ENCODE measurements around the gene SCAND1.
"Not testable (repeated sequence)": the region's sequence is repeated elsewhere in the genome, so short reads cannot be mapped to it uniquely, and the experiment has no call there.

SCAND1 gene

GRCh38 chr20:35956616-35957015 lies 2.3 kb upstream of the SCAND1 start:
- DNase-seq, result no peak

GRCh38 chr20:35954907-35955251 lies 577 bp upstream of the SCAND1 start:
- peak; percentile 31 for DNase-seq

GRCh38 chr20:35953387-35954199 lies 709 bp downstream of the SCAND1 start:
- DNase-seq, result peak; percentile 38

- no peak for DNase-seq
Measured at GRCh38 chr20:35952480-35953386, 1.6 kb downstream of the SCAND1 start.

GRCh38 chr20:35952080-35952479 lies 2.2 kb downstream of the SCAND1 start:
- not testable (repeated sequence) for DNase-seq

GRCh38 chr20:35950093-35950492 lies 4.2 kb downstream of the SCAND1 start:
- DNase-seq, result no peak

- DNase-seq, result no peak
Measured at GRCh38 chr20:35947907-35948306, 6.4 kb downstream of the SCAND1 start.

GRCh38 chr20:35947489-35947888 lies 6.8 kb downstream of the SCAND1 start:
- peak; percentile 77 for DNase-seq

GRCh38 chr20:35942243-35942642 lies 12.1 kb downstream of the SCAND1 start:
- no peak for DNase-seq

GRCh38 chr20:35941620-35942019 lies 12.7 kb downstream of the SCAND1 start:
- no peak for DNase-seq

GRCh38 chr20:35939264-35939663 lies 15.0 kb downstream of the SCAND1 start:
- DNase-seq, result no peak

- DNase-seq, result no peak
Measured at GRCh38 chr20:35934050-35934449, 20.3 kb downstream of the SCAND1 start.

GRCh38 chr20:35929301-35929700 lies 25.0 kb downstream of the SCAND1 start:
- DNase-seq, result no peak

GRCh38 chr20:35920523-35920922 lies 33.8 kb downstream of the SCAND1 start:
- DNase-seq, result no peak

- DNase-seq, result no peak
Measured at GRCh38 chr20:35918021-35918420, 36.3 kb downstream of the SCAND1 start.

GRCh38 chr20:35917077-35917476 lies 37.2 kb downstream of the SCAND1 start:
- no peak for DNase-seq

- no peak for DNase-seq
Measured at GRCh38 chr20:35912881-35913280, 41.4 kb downstream of the SCAND1 start.

GRCh38 chr20:35910254-35910653 lies 44.0 kb downstream of the SCAND1 start:
- no peak for DNase-seq

- no peak for DNase-seq
Measured at GRCh38 chr20:35909796-35910195, 44.5 kb downstream of the SCAND1 start.

GRCh38 chr20:35909176-35909575 lies 45.1 kb downstream of the SCAND1 start:
- DNase-seq, result no peak

GRCh38 chr20:35908007-35908406 lies 46.3 kb downstream of the SCAND1 start:
- no peak for DNase-seq

- no peak for DNase-seq
Measured at GRCh38 chr20:35907017-35907701, 47.1 kb downstream of the SCAND1 start.

- DNase-seq, result no peak
Measured at GRCh38 chr20:35904982-35905663, 49.2 kb downstream of the SCAND1 start.
